ENCODE measurements around the gene NAAA.

- TF ChIP-seq POLR2AphosphoS5 (IDR thresholded peaks at IDR 0.05) (no peak), POLR2A (IDR thresholded peaks at IDR 0.05) (no peak), CTCF (IDR thresholded peaks at IDR 0.05) (no peak)
Observed at GRCh38 chr4:75912968-75913367, 27.8 kb downstream of the NAAA start.

Measured in suprapubic skin (tissue), 4 donors.